AG04450 (cell line): ENCODE results near the gene CSRNP2. TPM values are rescaled to one million over a fixed set of nuclear protein-coding genes. Genes with fewer than 3 reads are reported as not detected.

ENCODE experiments used
- CTCF ChIA-PET: fragments of 300-600, 350-600 bp; formaldehyde crosslinking; extraction: SDS; loops from one replicate; lab custom pipeline; 2022; ENCODE audit warnings: antibody characterized with exemption, inconsistent platforms; lab: Charles Lee
- POLR2A ChIA-PET: fragments of 350-600 bp; formaldehyde crosslinking; extraction: SDS; loops from one replicate; lab custom pipeline; 2021; ENCODE audit warnings: antibody characterized with exemption, inconsistent platforms; lab: Yijun Ruan, JAX
- DNase-seq: peaks from one replicate; pipeline ENCODE4 v3.0.0-alpha.2; 2011; ENCODE audit warnings: low read depth, low spot score
- H3K27ac ChIP-seq: one replicate; pipeline ENCODE4 v1.5.1; 2012; ENCODE audit warnings: low read depth, low read length, control low read depth
- H3K27me3 ChIP-seq: one replicate; pipeline ENCODE4 v1.6.0; 2012; ENCODE audit warnings: low read length; ENCODE audit not compliant: control insufficient read depth, insufficient read depth
- H3K4me3 ChIP-seq: 2 replicates; pipeline ENCODE4 v1.5.1; 2011; ENCODE audit warnings: mild to moderate bottlenecking, low read depth, low read length, control low read depth
- H3K9me3 ChIP-seq: 2 replicates; pipeline ENCODE4 v1.5.1; 2012; ENCODE audit warnings: low read length; ENCODE audit not compliant: control insufficient read depth, insufficient read depth
- polyA plus RNA-seq: library from polyadenylated mRNA; depleted of rRNA; stranded (reverse); fragments of >200 nt; gene quantifications from 2 replicates; pipeline ENCODE4 v1.2.3, GENCODE V29; 2011
- TF ChIP-seq, protein P1 (sequence below): IDR thresholded peaks from 2 replicates; pipeline ENCODE4 v1.5.1; 2011; ENCODE audit warnings: low read depth, low read length, control low read depth, inconsistent platforms

The CSRNP2 gene
- polyA plus RNA-seq, 1 experiment: 29.9 TPM

- H3K27me3 ChIP-seq: no peaks in the 10 kb centered on the region
- CTCF ChIA-PET: interaction anchor here (0.9 to 1.9 kb wide), 3 partner anchors 10 to 279 kb away, joined by 3 to 7 read pairs (median 3); no protein-coding TSS in a partner anchor
- no peak overlapping the region for H3K27ac ChIP-seq
- no peak overlapping the region for H3K4me3 ChIP-seq
- TF ChIP-seq, protein P1, sequence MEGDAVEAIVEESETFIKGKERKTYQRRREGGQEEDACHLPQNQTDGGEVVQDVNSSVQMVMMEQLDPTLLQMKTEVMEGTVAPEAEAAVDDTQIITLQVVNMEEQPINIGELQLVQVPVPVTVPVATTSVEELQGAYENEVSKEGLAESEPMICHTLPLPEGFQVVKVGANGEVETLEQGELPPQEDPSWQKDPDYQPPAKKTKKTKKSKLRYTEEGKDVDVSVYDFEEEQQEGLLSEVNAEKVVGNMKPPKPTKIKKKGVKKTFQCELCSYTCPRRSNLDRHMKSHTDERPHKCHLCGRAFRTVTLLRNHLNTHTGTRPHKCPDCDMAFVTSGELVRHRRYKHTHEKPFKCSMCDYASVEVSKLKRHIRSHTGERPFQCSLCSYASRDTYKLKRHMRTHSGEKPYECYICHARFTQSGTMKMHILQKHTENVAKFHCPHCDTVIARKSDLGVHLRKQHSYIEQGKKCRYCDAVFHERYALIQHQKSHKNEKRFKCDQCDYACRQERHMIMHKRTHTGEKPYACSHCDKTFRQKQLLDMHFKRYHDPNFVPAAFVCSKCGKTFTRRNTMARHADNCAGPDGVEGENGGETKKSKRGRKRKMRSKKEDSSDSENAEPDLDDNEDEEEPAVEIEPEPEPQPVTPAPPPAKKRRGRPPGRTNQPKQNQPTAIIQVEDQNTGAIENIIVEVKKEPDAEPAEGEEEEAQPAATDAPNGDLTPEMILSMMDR: no peak
- no peaks in the 10 kb centered on the region for H3K9me3 ChIP-seq
- POLR2A ChIA-PET: interaction anchor here (1.5 kb wide), 1 partner anchor 278 kb away, joined by 4 read pairs; no protein-coding TSS in a partner anchor
- DNase-seq: no peak
These were observed 20.6 kb downstream of the CSRNP2 start for GRCh38 chr12:51062631-51063397.

DNA sequence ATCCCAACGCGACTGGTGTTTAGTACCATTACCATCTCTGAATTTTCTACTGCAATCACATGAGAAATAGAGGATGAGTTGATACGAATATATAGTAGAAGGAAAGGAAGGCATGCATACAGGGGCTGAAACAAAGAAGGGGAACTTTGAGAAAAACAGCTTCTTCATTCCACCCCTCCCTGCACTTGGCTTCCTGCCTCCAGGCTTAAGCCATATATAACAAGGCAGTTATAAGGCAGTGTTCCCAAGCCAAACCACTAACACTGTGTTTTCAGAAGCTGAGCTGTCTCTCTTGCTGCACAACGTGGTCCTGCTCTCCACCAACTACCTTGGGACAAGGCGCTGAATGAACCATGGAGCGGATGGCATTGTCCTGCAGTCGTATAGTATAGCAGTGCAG lies 24.3 kb downstream of the CSRNP2 start:
- TF ChIP-seq, protein P1: no peak
- Histone ChIP-seq H3K4me3 (no peak overlapping the region), H3K27ac (no peak overlapping the region), H3K9me3 (no peaks in the 10 kb centered on the region), H3K27me3 (no peaks in the 10 kb centered on the region)
- DNase-seq: no peak
- CTCF ChIA-PET: no interaction called here
- POLR2A ChIA-PET: no interaction called here

GRCh38 chr12:51056242-51056641 lies 27.2 kb downstream of the CSRNP2 start:
- Histone ChIP-seq H3K27me3 (no peaks in the 10 kb centered on the region), H3K9me3 (no peaks in the 10 kb centered on the region), H3K27ac (no peak overlapping the region), H3K4me3 (no peak overlapping the region)
- ChIA-PET CTCF (interaction anchor here (2.0 kb wide), 1 partner anchor 9 kb away, joined by 6 read pairs; no protein-coding TSS in a partner anchor), POLR2A (interaction anchor here (1.7 kb wide), 1 partner anchor 27 kb away, joined by 9 read pairs; the partner anchor contains the start of gene CSRNP2)
- no peak for DNase-seq
- TF ChIP-seq, protein P1: no peak

GRCh38 chr12:51055060-51055459 lies 28.3 kb downstream of the CSRNP2 start:
- no peak overlapping the region for H3K4me3 ChIP-seq
- ChIA-PET POLR2A (no interaction called here), CTCF (no interaction called here)
- no peak overlapping the region for H3K27ac ChIP-seq
- TF ChIP-seq, protein P1: no peak
- DNase-seq: no peak
- H3K27me3 ChIP-seq: no peaks in the 10 kb centered on the region
- H3K9me3 ChIP-seq: no peaks in the 10 kb centered on the region

DNA sequence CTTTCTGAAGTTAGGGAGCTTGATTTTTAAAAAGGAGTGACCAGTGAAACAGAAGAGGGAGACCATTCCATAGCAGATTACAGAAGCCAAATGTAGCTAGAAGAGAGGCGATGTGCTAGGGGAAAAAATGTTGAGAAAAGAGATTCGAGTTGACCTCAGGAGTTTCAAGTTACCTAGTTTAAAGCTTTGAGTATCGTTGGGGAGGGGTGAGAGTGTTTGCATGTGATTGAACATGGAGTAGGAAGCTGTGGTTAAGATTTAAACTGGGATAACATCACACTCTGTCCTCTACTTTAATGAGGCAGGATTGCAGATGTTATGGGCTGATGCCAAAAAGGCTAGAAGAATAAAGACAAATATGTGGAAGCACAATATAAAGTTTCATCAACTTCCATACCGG lies 31.6 kb downstream of the CSRNP2 start:
- Histone ChIP-seq H3K27me3 (no peaks in the 10 kb centered on the region), H3K4me3 (no peak overlapping the region), H3K9me3 (no peaks in the 10 kb centered on the region; the same call in 1 of the 2 replicates), H3K27ac (no peak overlapping the region)
- TF ChIP-seq, protein P1: no peak
- ChIA-PET POLR2A (no interaction called here), CTCF (interaction anchor here (0.9 to 1.2 kb wide), 2 partner anchors 15 to 290 kb away, joined by 3 read pairs; no protein-coding TSS in a partner anchor)
- DNase-seq: no peak
